GM21381 (cell line): ENCODE results near the gene HMCN1.
A peak's percentile ranks its signal among the peaks of the same experiment; 100 is the strongest.

Experiments used
- ATAC-seq: cut with Tn5 transposase; IDR thresholded peaks from one replicate; pipeline ENCODE4 v1.9.1; 2021; ENCODE audit warnings: mild to moderate bottlenecking, moderate library complexity; ENCODE audit not compliant: unreplicated experiment

The HMCN1 gene

GRCh38 chr1:186215636-186216035 is 481.4 kb downstream of the HMCN1 start:
- ATAC-seq = no peak

GRCh38 chr1:186218654-186219352 is 484.6 kb downstream of the HMCN1 start:
- ATAC-seq = peak; percentile 69

- no peak for ATAC-seq
These were observed 485.9 kb downstream of the HMCN1 start for GRCh38 chr1:186220067-186220466.

GRCh38 chr1:186220911-186221310 is 486.7 kb downstream of the HMCN1 start:
- no peak for ATAC-seq

- ATAC-seq = no peak
These were observed 490.9 kb downstream of the HMCN1 start for GRCh38 chr1:186225096-186225495.

- no peak for ATAC-seq
These were observed 494.6 kb downstream of the HMCN1 start for GRCh38 chr1:186228749-186229148.

GRCh38 chr1:186231861-186232436 is 497.8 kb downstream of the HMCN1 start:
- ATAC-seq = no peak

GRCh38 chr1:186234976-186235686 is 500.9 kb downstream of the HMCN1 start:
- ATAC-seq = no peak

GRCh38 chr1:186235696-186236095 is 501.5 kb downstream of the HMCN1 start:
- no peak for ATAC-seq

GRCh38 chr1:186236921-186237320 is 502.7 kb downstream of the HMCN1 start:
- no peak for ATAC-seq

- no peak for ATAC-seq
These were observed 505.0 kb downstream of the HMCN1 start for GRCh38 chr1:186239171-186239570.

GRCh38 chr1:186240436-186240835 is 506.2 kb downstream of the HMCN1 start:
- ATAC-seq = no peak
